K562 (cell line): ENCODE data around the gene CCR8. TPM values are rescaled to one million over a fixed set of nuclear protein-coding genes. Genes with fewer than 3 reads are reported as not detected.

Source experiments
- CHD7 ChIP-seq: fragments of 200-600 bp; sonication (generic); IDR thresholded peaks from one replicate; pipeline ENCODE4 v1.6.1; 2012; ENCODE audit warnings: mild to moderate bottlenecking, low read depth, low read length, inconsistent platforms
- PTRF ChIP-seq: fragments of 450-650 bp; IDR thresholded peaks from 2 replicates; pipeline ENCODE4 v1.6.1; 2016; ENCODE audit warnings: mild to moderate bottlenecking, missing genetic modification characterization, missing compliant biosample characterization
- ZBTB12 ChIP-seq: fragments of 250-450 bp; sonication (Bioruptor Pico); IDR thresholded peaks from 2 replicates; pipeline ENCODE4 v1.4.0; 2020
- polyA plus RNA-seq, 8 experiments: library from polyadenylated mRNA; depleted of rRNA in 4 of 8; stranded (reverse) in 5 of 8; unstranded in 3 of 8; fragments of >200 nt; fragmentation: Nextera tagmentation in 2 of 8; fragmentation: Illumina TruSeq in 1 of 8; extraction: Ambion mirVana in 2 of 8; extraction: Trizol in 1 of 8; gene quantifications; 2 replicates each; pipeline versions ENCODE4 v1.2.1 to v1.2.3, GENCODE V29; 2011 to 2014; ENCODE audit warnings: inconsistent platforms in 1 of 8, missing spikeins in 1 of 8
- total RNA-seq, 7 experiments: library from RNA; depleted of rRNA in 6 of 7; stranded (reverse); fragments of >200 nt in 6 of 7; fragmentation: Illumina TruSeq in 2 of 7; extraction: Trizol in 2 of 7; gene quantifications; 2 replicates each; pipeline versions ENCODE4 v1.2.1 to v1.2.3, GENCODE V29; 2011 to 2021; ENCODE audit warnings: low replicate concordance in 1 of 7

CCR8 gene
- total and polyA plus RNA-seq, 9 of the 15 experiments (the other 6 are each of a cell fraction or from before 2014, with no cell fraction given): not detected

- no peak for TF ChIP-seq CHD7
- TF ChIP-seq PTRF (tag): no peak
- no peak for TF ChIP-seq ZBTB12 (CRISPR knock-in tag)
- TF ChIP-seq, all 486 proteins: peak for 0
Observed at GRCh38 chr3:39313289-39313688, 16.2 kb upstream of the CCR8 start (continued).
